ENCODE results near the gene MMP10.

DNA sequence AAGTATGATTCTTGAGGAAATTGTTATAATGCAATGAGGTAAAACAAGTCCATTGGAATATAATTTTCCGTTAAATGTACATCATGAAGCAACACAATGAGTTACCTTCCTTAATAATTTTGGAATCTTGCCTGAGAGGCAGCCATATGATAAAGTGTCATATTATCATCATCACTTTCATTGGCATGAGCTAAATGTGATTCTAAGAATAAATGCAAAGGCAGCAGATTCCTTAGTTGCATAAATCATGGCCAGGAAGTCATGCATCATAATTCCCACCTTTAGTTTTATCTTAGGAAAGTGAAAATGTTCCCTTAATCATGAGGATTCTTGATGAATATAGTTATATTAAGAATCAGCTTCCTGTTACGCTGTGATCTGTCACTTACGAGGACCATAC, 31.8 kb upstream of the MMP10 start:
- TF ChIP-seq, protein P1, sequence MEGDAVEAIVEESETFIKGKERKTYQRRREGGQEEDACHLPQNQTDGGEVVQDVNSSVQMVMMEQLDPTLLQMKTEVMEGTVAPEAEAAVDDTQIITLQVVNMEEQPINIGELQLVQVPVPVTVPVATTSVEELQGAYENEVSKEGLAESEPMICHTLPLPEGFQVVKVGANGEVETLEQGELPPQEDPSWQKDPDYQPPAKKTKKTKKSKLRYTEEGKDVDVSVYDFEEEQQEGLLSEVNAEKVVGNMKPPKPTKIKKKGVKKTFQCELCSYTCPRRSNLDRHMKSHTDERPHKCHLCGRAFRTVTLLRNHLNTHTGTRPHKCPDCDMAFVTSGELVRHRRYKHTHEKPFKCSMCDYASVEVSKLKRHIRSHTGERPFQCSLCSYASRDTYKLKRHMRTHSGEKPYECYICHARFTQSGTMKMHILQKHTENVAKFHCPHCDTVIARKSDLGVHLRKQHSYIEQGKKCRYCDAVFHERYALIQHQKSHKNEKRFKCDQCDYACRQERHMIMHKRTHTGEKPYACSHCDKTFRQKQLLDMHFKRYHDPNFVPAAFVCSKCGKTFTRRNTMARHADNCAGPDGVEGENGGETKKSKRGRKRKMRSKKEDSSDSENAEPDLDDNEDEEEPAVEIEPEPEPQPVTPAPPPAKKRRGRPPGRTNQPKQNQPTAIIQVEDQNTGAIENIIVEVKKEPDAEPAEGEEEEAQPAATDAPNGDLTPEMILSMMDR (IDR thresholded peaks at IDR 0.05), result no peak
- no peak for TF ChIP-seq EZH2 (IDR thresholded peaks at IDR 0.05; ENCODE audit: borderline replicate concordance, insufficient read depth, low read depth, low read length, poor library complexity, severe bottlenecking)

All from B cell (primary cell).